A375 (cell line): Measurements from ENCODE around the gene FAM180A. TPM values are rescaled to one million over a fixed set of nuclear protein-coding genes. Genes with fewer than 3 reads are reported as not detected.

Source experiments
- total RNA-seq: library from RNA; depleted of rRNA; stranded (reverse); fragments of >200 nt; shearing (Covaris generic); gene quantifications from 2 replicates; pipeline ENCODE4 v1.2.3, GENCODE V29; 2014; rRNA removed

The FAM180A gene
- total RNA-seq, result not detected in 2 replicates

DNA sequence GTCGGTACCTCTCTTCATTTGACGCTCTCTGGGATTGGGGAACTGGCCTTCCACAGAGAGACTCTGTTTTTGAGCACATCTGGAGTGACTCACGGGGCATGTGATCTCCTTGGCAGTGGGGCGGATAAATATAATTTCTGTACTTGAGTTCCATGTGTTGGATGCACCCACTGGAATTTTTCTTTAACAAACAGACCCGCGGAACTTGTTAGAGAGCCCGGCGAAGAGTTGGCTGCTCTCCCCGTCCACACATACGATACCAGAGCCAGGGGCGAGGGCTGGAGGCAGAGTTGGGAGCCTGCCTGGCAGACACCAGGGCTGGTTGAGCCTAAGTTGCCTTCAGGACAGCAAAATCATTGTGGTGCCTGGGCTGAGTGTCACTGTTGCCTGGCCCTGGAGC lies at the start of gene FAM180A:
Gene FAM180A, minus strand, starts transcription at position 44 of the 400 bp plus-strand sequence. CDS start 233 bp downstream, outside the sequence.

GRCh38 chr7:135728136-135728669 lies 20.4 kb downstream of the FAM180A start, which contains the start of gene SLC13A4:
Gene SLC13A4 (minus strand): TSS chr7:135728186. CDS start chr7:135727496, 690 bp downstream.

Other genes with a start within 250 kb of the FAM180A start
- 13.2 and 14.2 TPM in 2 replicates for gene CNOT4, start 238.7 kb downstream of the FAM180A start, total RNA-seq
- 72.2 and 72.9 TPM in 2 replicates for gene NUP205, start 190.9 kb downstream of the FAM180A start, total RNA-seq
- 4.7 and 7.0 TPM in 2 replicates for gene STMP1, start 86.3 kb downstream of the FAM180A start, total RNA-seq
- not detected in 2 replicates for gene SLC13A4, start 20.6 kb downstream of the FAM180A start, total RNA-seq
- 67.5 and 77.2 TPM in 2 replicates for gene MTPN, start 228.5 kb upstream of the FAM180A start, total RNA-seq